OCI-LY3 (cell line): ENCODE data around the gene KLK5.

ENCODE experiments used
- EZH2phosphoT487 ChIP-seq: fragments of 200-600 bp; shearing (Covaris generic); IDR thresholded peaks from 2 replicates; pipeline ENCODE4 v1.6.1; 2018; ENCODE audit warnings: antibody characterized with exemption, mixed run types, low read depth
- TF ChIP-seq, protein P1 (sequence below): fragments of 200-600, 300-600 bp; sonication (generic); IDR thresholded peaks from 2 replicates; pipeline ENCODE4 v1.5.1; 2014; ENCODE audit warnings: antibody characterized with exemption, low read length, low read depth

GRCh38 chr19:50898018-50898417, 54.8 kb downstream of the KLK5 start:
- TF ChIP-seq, protein P1, sequence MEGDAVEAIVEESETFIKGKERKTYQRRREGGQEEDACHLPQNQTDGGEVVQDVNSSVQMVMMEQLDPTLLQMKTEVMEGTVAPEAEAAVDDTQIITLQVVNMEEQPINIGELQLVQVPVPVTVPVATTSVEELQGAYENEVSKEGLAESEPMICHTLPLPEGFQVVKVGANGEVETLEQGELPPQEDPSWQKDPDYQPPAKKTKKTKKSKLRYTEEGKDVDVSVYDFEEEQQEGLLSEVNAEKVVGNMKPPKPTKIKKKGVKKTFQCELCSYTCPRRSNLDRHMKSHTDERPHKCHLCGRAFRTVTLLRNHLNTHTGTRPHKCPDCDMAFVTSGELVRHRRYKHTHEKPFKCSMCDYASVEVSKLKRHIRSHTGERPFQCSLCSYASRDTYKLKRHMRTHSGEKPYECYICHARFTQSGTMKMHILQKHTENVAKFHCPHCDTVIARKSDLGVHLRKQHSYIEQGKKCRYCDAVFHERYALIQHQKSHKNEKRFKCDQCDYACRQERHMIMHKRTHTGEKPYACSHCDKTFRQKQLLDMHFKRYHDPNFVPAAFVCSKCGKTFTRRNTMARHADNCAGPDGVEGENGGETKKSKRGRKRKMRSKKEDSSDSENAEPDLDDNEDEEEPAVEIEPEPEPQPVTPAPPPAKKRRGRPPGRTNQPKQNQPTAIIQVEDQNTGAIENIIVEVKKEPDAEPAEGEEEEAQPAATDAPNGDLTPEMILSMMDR = no peak
- TF ChIP-seq EZH2phosphoT487 = no peak
